GM12875 (cell line): Measurements from ENCODE around the gene VPS13C.

Source experiments
- H3K4me3 ChIP-seq: one replicate; pipeline ENCODE4 v1.5.1; 2011; ENCODE audit warnings: low read depth, low read length, control low read depth
- TF ChIP-seq, protein P1 (sequence below): IDR thresholded peaks from 2 replicates; pipeline ENCODE4 v1.5.1; 2011; ENCODE audit warnings: low read depth, mild to moderate bottlenecking, control low read depth, inconsistent platforms, low read length, moderate library complexity, borderline replicate concordance; ENCODE audit not compliant: insufficient read depth

Gene VPS13C

DNA sequence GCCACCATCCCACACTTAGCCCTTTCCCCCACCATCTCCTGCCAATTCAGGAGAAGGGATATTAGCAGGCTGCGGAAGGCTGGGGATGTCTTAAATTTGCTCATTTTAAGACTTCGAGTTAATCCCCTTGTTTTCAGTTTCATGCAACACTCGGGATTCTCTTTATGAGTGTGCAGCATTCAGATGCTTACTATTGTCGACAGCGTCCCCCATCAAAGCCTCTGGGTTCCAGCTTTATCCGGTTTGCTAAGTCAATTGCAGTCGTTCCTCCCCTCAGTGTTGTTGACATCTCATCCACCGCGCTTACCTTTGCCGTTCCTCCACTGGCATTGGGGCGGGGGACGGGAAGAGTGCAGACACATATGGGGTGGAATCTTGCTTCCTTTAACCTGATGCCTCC lies 220.2 kb downstream of the VPS13C start:
- TF ChIP-seq, protein P1, sequence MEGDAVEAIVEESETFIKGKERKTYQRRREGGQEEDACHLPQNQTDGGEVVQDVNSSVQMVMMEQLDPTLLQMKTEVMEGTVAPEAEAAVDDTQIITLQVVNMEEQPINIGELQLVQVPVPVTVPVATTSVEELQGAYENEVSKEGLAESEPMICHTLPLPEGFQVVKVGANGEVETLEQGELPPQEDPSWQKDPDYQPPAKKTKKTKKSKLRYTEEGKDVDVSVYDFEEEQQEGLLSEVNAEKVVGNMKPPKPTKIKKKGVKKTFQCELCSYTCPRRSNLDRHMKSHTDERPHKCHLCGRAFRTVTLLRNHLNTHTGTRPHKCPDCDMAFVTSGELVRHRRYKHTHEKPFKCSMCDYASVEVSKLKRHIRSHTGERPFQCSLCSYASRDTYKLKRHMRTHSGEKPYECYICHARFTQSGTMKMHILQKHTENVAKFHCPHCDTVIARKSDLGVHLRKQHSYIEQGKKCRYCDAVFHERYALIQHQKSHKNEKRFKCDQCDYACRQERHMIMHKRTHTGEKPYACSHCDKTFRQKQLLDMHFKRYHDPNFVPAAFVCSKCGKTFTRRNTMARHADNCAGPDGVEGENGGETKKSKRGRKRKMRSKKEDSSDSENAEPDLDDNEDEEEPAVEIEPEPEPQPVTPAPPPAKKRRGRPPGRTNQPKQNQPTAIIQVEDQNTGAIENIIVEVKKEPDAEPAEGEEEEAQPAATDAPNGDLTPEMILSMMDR, result no peak
- H3K4me3 ChIP-seq, result no peak overlapping the region

DNA sequence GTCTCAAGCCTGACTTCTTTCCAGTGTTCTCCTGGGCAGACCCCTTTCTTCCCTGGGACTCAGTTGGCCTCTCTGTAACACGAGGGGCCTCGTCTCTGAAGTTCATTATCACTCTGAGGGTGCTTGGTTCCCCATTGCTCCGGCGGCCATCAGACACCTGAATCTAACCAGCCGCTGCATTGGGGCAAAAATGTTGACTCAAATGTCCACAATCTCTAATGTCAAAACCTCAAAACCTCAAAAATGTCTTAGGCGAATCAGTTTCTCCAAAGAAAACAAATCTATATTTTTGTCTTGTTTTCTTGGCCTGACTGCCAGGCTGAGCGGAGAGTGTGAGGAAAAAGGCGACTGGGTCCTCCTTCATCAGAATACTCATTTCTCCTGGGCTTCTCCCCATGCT lies 220.7 kb downstream of the VPS13C start:
- TF ChIP-seq, protein P1, result no peak
- no peak overlapping the region for H3K4me3 ChIP-seq

DNA sequence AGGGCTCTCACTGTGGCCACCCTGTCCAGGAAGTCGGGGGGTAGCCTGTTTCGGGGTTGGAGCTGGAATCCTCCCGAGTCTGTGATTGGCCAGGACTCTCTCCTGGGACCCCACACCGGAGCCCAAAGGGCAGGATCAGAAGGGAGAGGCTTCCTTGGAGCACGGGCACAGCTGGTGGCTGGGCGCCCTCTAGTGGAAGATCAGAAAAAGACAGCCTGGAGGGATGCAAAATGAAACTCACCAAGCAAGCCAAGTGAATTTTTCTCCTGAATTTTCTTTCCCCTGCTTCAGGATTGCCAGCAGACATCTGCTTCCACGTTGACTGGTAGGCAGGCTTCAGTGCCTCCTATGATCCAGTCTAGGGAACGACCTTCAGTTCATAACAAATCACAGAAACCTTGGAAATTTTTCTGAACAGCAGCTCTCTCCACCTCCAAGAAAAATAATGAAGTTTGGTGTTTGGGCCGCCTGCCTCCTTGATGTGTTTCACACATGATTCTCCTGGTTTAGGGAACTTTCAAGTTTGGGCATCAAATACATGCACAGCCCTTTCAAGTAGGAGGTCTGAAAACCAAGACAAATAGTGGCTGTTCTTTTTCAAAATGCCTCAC lies 224.6 kb downstream of the VPS13C start:
- H3K4me3 ChIP-seq, result no peak overlapping the region
- TF ChIP-seq, protein P1, result peak; percentile 90

DNA sequence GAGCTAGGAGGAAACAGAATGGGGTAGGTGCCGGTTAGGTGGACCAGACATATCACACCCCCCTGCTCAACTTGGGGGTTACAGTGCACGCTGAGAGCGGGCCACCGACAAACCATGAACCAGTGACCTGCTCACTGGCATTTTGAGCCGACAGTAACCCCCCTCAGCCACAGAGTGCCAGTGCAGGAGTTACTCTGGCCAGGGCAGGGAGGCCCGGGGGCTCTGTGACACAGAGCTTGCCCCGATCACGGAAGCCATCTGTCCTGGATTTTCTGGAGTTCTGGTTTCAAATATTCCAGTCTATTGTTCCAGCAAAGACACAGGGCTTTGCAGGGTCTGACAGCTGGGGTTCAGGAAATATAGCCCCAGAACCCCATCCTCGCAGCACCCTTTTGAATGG lies 225.2 kb downstream of the VPS13C start:
- no peak overlapping the region for H3K4me3 ChIP-seq
- TF ChIP-seq, protein P1, result no peak

DNA sequence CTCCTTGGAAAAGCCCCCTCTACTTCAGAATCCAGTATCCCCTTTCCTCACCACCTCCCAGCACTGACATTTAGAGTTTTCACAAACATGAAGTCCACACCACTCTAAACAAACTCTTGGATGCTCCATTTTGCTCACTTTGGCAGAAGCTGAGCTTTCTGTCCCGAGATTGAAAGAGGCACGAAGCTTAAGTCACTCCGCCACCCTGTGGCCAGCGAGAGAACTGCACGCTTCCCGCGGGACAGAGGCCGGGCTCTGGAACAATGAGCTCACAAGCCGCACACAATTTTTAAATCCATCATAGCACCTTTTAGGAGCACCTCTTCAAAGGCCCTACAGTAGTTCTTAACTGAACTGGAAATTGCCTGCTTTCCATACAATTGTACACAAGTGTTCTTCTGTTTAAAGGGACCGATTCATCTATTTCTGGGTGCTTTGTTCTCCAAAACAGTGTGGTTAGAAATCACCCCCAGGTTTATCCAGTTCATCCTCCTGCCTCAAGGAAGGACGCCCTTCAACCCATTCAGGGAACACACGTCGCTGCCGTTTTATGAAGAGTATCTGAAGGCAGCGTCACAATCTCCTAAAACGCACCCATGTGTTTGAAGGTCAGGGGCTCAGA lies 226.1 kb downstream of the VPS13C start:
- H3K4me3 ChIP-seq, result no peak overlapping the region
- TF ChIP-seq, protein P1, result peak; percentile 92

DNA sequence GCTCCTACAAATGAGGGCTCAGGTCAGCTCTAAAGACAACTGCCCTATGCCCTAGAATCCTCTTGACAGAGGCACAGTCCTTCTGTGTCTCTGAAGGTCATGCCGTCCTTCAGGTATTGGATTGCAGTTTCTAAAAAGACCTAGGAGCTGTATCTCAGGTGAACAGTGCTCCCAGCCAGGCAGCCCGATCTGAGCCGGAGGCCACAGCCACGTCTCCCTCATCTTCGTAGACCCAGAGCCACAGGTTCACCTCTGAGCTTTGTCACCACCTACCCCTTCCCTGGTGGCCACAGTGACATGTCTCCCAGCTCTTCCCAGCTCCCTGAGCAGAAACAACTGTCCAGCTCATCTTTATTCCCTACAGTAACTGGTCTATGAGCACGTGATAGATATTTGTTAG lies 228.0 kb downstream of the VPS13C start:
- TF ChIP-seq, protein P1, result no peak
- no peak overlapping the region for H3K4me3 ChIP-seq

DNA sequence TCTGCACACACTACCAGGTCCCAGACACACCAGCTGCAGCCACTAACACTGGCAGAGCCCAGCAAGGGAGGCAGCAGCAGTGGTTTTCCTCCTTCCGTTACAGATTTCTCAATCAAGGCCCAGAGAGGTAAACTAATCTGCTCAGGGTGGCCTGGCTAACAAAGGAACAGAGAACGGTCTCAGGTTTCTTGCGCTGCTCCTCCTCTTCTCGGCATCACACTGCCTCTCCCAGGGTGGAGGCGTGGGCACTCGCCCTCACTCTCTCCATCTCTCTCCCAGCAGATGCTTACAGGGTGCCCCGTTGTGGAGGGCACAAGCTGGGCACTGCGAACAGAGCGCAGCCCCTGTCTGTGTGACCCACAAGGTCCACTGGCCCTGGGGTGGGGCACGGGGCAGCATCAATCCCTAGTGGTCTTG lies 228.7 kb downstream of the VPS13C start:
- TF ChIP-seq, protein P1, result no peak
- H3K4me3 ChIP-seq, result no peak overlapping the region
